Spleen (tissue), 11 donors: ENCODE measurements around the gene ZNF71. TPM values are rescaled to one million over a fixed set of nuclear protein-coding genes. Genes with fewer than 3 reads are reported as not detected.

Experiments
- DNase-seq: peaks from one replicate; pipeline ENCODE4 v3.0.0-alpha.2; 2020
- H3K27ac ChIP-seq, 8 donors: fragments of 200-600 bp; sonication (generic) in 7 of 8; 1 replicate in 4 of 8; 2 replicates in 4 of 8; pipeline versions ENCODE4 v1.5.0 to v1.8.0; 2016 to 2021; ENCODE audit warnings: inconsistent platforms in 4 of 8, mild to moderate bottlenecking in 4 of 8, moderate library complexity in 1 of 8
- H3K27me3 ChIP-seq, 7 donors: fragments of 200-600 bp; sonication (generic) in 6 of 7; replicated peaks in 1 of 7; 1 replicate in 4 of 7; 2 replicates in 3 of 7; pipeline versions ENCODE4 v1.5.0 to v1.8.0; 2016 to 2021; ENCODE audit warnings: inconsistent platforms in 3 of 7, mild to moderate bottlenecking in 1 of 7
- H3K36me3 ChIP-seq, 6 donors: fragments of 200-600 bp; sonication (generic) in 5 of 6; 1 replicate in 4 of 6; 2 replicates in 2 of 6; pipeline versions ENCODE4 v1.5.0 to v1.8.0; 2016 to 2021; ENCODE audit warnings: inconsistent platforms in 2 of 6
- H3K4me1 ChIP-seq, 6 donors: fragments of 200-600 bp; sonication (generic) in 5 of 6; 1 replicate in 3 of 6; 2 replicates in 3 of 6; pipeline versions ENCODE4 v1.5.0 to v1.8.0; 2016 to 2021; ENCODE audit warnings: inconsistent platforms in 3 of 6
- H3K4me3 ChIP-seq, 8 donors: fragments of 200-600 bp; sonication (generic) in 7 of 8; 1 replicate in 4 of 8; 2 replicates in 4 of 8; pipeline versions ENCODE4 v1.5.0 to v1.8.0; 2016 to 2021; ENCODE audit warnings: inconsistent platforms in 4 of 8, mild to moderate bottlenecking in 4 of 8, moderate library complexity in 2 of 8
- H3K9me3 ChIP-seq, 8 donors: fragments of 200-600 bp; sonication (generic) in 7 of 8; 1 replicate in 4 of 8; 2 replicates in 4 of 8; pipeline versions ENCODE4 v1.5.0 to v1.8.0; 2016 to 2021; ENCODE audit warnings: inconsistent platforms in 4 of 8
- POLR2A ChIP-seq, 3 donors: fragments of 450-650 bp; IDR thresholded peaks; one replicate each; pipeline ENCODE4 v1.5.1; 2017; ENCODE audit warnings: antibody characterized with exemption in 3 of 3, mild to moderate bottlenecking in 1 of 3
- POLR2AphosphoS5 ChIP-seq, 3 donors: sonication (generic); formaldehyde crosslinking; IDR thresholded peaks; one replicate each; pipeline ENCODE4 v1.5.1; 2017; ENCODE audit warnings: antibody characterized with exemption in 3 of 3
- WGBS, 5 donors: extraction: QIAGEN DNeasy Blood & Tissue Kit in 3 of 5; methylation state at CpG; one replicate each; pipeline versions ENCODE4 v1.1.5 to v1.1.7; 2013 to 2018; 5-methylcytosine and 5-hydroxymethylcytosine counted together
- intact Hi-C: fragments of 100-400 bp; cut with DNase I; formaldehyde crosslinking; loops from one replicate; pipeline ENCODE4 v1.15.0; 2023; ENCODE audit warnings: low total_unique reads
- polyA plus RNA-seq, 3 donors: library from polyadenylated mRNA; stranded (reverse); fragments of 200-250 nt; gene quantifications; one replicate each; pipeline ENCODE4 v1.2.1, GENCODE V29; 2013
- total RNA-seq, 7 donors: library from RNA; depleted of rRNA in 3 of 7; stranded (reverse); fragments of >200 nt in 3 of 7; fragmentation: NEBNext Ultra II Directional in 4 of 7; extraction: Animal tissue kit (Norgen Biotek cat#: 25700) in 4 of 7; gene quantifications; one replicate each; pipeline versions ENCODE4 v1.1.0 to v1.2.1, GENCODE V29; 2016 to 2021
- TF ChIP-seq, protein P1 (sequence below), 11 experiments: fragments of 200-600 bp in 7 of 11; fragments of 450-650 bp in 4 of 11; sonication (generic) in 4 of 11; IDR thresholded peaks in 8 of 11; conservative IDR thresholded peaks in 3 of 11; 1 replicate in 7 of 11; 2 replicates in 4 of 11; pipeline versions ENCODE4 v1.4.0 to v1.8.0; 2016 to 2021; ENCODE audit warnings: antibody characterized with exemption in 11 of 11, inconsistent platforms in 4 of 11, mild to moderate bottlenecking in 1 of 11
- donor health status: healthy with polysubstance abuse.
- donor health status: DM: no; HTN: no; CAD: no; lungs with moderate emphysema.
- donor health status: DM: no; HTN: no; CAD: no.
- donor health status: Bipolar disorder and iron deficiency.
- donor health status: healthy.
- donor health status: DM: no; HTN: no; CAD: no.
- donor health status: DM: yes; HTN: yes; CAD: no.

The ZNF71 gene
- total and polyA plus RNA-seq, 10 donors, result 2.0 to 9.8 (median 6.4) TPM

DNA sequence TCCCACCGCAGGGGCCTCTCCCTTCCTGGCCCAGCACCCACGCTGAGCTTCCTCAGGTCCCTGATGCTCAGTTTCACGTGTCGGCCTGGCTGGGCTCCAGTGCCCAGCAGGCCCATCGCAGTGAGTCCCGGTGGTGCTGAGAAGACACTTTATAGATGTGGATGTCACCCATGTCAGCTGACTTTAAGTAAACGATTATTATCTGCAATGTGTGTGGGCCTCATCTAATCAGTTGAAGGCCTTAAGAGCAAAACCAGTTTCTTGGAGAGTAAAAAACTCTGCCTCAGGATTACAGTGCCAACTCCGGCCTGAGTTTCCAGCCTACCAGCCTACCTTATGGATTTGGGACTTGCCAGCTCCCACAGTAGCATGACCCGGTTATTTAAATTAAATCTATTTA is 30.6 kb downstream of the ZNF71 start:
- Histone ChIP-seq H3K4me1 (no peaks in the 10 kb centered on the region), H3K4me3 (no peak overlapping the region), H3K27ac (no peak overlapping the region), H3K36me3 (peaks cover 0 to 51% (median 30%) of the 10 kb centered on the region in 6 donors), H3K27me3 (no peaks in the 10 kb centered on the region), H3K9me3 (peaks cover 0 to 100% (median 100%) of the 10 kb centered on the region in 8 donors)
- TF ChIP-seq POLR2AphosphoS5 (IDR thresholded peaks at IDR 0.05) (no peak), POLR2A (IDR thresholded peaks at IDR 0.05) (no peak)
- TF ChIP-seq, protein P1, sequence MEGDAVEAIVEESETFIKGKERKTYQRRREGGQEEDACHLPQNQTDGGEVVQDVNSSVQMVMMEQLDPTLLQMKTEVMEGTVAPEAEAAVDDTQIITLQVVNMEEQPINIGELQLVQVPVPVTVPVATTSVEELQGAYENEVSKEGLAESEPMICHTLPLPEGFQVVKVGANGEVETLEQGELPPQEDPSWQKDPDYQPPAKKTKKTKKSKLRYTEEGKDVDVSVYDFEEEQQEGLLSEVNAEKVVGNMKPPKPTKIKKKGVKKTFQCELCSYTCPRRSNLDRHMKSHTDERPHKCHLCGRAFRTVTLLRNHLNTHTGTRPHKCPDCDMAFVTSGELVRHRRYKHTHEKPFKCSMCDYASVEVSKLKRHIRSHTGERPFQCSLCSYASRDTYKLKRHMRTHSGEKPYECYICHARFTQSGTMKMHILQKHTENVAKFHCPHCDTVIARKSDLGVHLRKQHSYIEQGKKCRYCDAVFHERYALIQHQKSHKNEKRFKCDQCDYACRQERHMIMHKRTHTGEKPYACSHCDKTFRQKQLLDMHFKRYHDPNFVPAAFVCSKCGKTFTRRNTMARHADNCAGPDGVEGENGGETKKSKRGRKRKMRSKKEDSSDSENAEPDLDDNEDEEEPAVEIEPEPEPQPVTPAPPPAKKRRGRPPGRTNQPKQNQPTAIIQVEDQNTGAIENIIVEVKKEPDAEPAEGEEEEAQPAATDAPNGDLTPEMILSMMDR (IDR thresholded peaks at IDR 0.05 in 8 of 11, conservative IDR thresholded peaks at IDR 0.05 in 3 of 11), result no peak
- no peak for DNase-seq
- intact Hi-C loops, result no loop called here
- WGBS, 5 donors, result 92 to 98% (median 95%) methylated on average over 9 of the region's 9 CpGs

- DNase-seq, result no peak
- no peak overlapping the region for H3K27ac ChIP-seq
- no peak overlapping the region for H3K4me3 ChIP-seq
- intact Hi-C loops, result no loop called here
- WGBS, 5 donors, result 10 to 30% (median 15%) methylated on average over 1 of the region's 1 CpG
- H3K9me3 ChIP-seq, result peaks cover 9 to 96% (median 95%) of the 10 kb centered on the region in 8 donors
- no peaks in the 10 kb centered on the region for H3K27me3 ChIP-seq
- TF ChIP-seq, protein P1 (IDR thresholded peaks at IDR 0.05 in 8 of 11, conservative IDR thresholded peaks at IDR 0.05 in 3 of 11), result no peak
- TF ChIP-seq POLR2A (IDR thresholded peaks at IDR 0.05), result no peak
- no peak for TF ChIP-seq POLR2AphosphoS5 (IDR thresholded peaks at IDR 0.05)
- no peaks in the 10 kb centered on the region for H3K36me3 ChIP-seq
- H3K4me1 ChIP-seq, result no peaks in the 10 kb centered on the region
Measured at GRCh38 chr19:56633021-56633420, 37.9 kb downstream of the ZNF71 start.

- H3K27me3 ChIP-seq, result peaks cover 0 to 15% (median 6%) of the 10 kb centered on the region in 7 donors
- DNase-seq, result no peak
- H3K4me3 ChIP-seq, result no peak overlapping the region
- 9 to 20% (median 13%) methylated on average over 14 to 21 of the region's 21 CpGs for WGBS, 5 donors
- H3K27ac ChIP-seq, result no peak overlapping the region
- TF ChIP-seq POLR2AphosphoS5 (IDR thresholded peaks at IDR 0.05) (peak in 1 of 3 donors; percentile 7), POLR2A (IDR thresholded peaks at IDR 0.05) (no peak)
- no peaks in the 10 kb centered on the region for H3K36me3 ChIP-seq
- H3K9me3 ChIP-seq, result peaks cover 4 to 96% (median 93%) of the 10 kb centered on the region in 8 donors
- no peaks in the 10 kb centered on the region for H3K4me1 ChIP-seq
- intact Hi-C loops, result no loop called here
Measured at GRCh38 chr19:56637976-56638555, 43.0 kb downstream of the ZNF71 start.

GRCh38 chr19:56639217-56639616 is 44.1 kb downstream of the ZNF71 start:
- TF ChIP-seq, protein P1 (IDR thresholded peaks at IDR 0.05 in 8 of 11, conservative IDR thresholded peaks at IDR 0.05 in 3 of 11), result no peak
- TF ChIP-seq POLR2AphosphoS5 (IDR thresholded peaks at IDR 0.05), result no peak
- no peak for TF ChIP-seq POLR2A (IDR thresholded peaks at IDR 0.05)
- no peak for DNase-seq
- Histone ChIP-seq H3K27me3 (peaks cover 0 to 27% (median 14%) of the 10 kb centered on the region in 7 donors), H3K36me3 (no peaks in the 10 kb centered on the region), H3K27ac (no peak overlapping the region), H3K9me3 (peaks cover 1 to 96% (median 88%) of the 10 kb centered on the region in 8 donors), H3K4me1 (no peaks in the 10 kb centered on the region), H3K4me3 (no peak overlapping the region)
- intact Hi-C loops, result no loop called here
- WGBS, 5 donors, result 26 to 57% (median 40%) methylated on average over 7 of the region's 7 CpGs
